Measurements from ENCODE around the gene TPP1. TPM values are rescaled to one million over a fixed set of nuclear protein-coding genes. Genes with fewer than 3 reads are reported as not detected.

TPP1 gene
- total and polyA plus RNA-seq, 2 of the 13 experiments (the other 11 are each of a cell fraction or from before 2014, with no cell fraction given): 13.9 to 74.6 TPM

DNA sequence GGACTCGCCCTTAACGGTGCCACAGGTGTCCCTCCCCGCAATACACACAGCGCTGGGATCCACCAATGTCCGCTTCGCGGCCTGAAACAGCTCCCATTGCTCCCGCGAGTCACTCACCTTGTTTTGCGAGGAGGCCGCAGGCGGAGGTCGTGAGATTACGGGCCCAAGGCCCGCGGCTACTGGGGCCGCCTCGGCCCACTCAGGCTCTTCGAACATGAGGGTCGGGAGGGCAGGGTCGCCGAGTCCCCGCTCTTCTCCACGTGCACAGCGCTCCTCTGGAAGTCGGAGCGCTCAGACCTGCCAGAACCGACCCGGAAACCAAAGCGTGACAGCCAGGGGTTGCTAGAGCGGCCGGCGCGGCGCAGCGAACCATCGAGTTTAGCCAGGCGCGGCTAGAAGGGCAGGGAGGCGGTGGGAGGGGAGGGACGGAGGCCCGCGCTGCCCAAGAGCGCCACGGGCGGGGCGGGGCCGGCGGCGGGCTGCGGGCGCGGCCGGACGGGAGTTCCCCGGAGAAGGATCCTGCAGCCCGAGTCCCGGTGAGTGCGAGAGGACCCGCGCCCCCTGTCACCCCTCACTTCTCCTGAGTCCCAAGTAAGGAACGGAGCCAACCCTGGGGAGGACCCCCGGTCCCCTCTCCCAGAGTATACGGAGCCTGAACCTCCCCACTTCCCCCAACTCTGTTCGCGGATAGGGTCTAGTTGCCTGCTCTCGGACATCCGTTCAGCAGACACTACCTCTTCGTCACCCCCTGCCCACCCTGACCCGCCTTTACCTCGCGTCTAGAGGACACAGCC, 15.7 kb downstream of the TPP1 start, which contains the start of the genes ILK and RRP8 (continued):
- TF ChIP-seq ZNF383 (CRISPR knock-in tag; IDR thresholded peaks at IDR 0.05; ENCODE audit: borderline replicate concordance) (no peak), KLF15 (CRISPR knock-in tag; IDR thresholded peaks at IDR 0.05; ENCODE audit: borderline replicate concordance) (0 out of 2 replicates have a peak, but pooled peaks have one; percentile 63), PCBP1 (IDR thresholded peaks at IDR 0.05; ENCODE audit: borderline replicate concordance, low read depth, low read length) (peak; percentile 93; the same call in 1 of the 2 replicates), FOXO1 (CRISPR knock-in tag; IDR thresholded peaks at IDR 0.05) (peak; percentile 70), CBFB (CRISPR knock-in tag; IDR thresholded peaks at IDR 0.05) (peak; percentile 68; the same call in 1 of the 2 replicates), ZBTB37 (CRISPR knock-in tag; IDR thresholded peaks at IDR 0.05) (no peak), ZNF335 (CRISPR knock-in tag; IDR thresholded peaks at IDR 0.05) (peak; percentile 78), SRSF4 (IDR thresholded peaks at IDR 0.05; ENCODE audit: low read depth, low read length, poor library complexity, severe bottlenecking) (no peak), ZNF530 (CRISPR knock-in tag; IDR thresholded peaks at IDR 0.05; ENCODE audit: low read depth) (no peak), ZNF350 (CRISPR knock-in tag; IDR thresholded peaks at IDR 0.05; ENCODE audit: borderline replicate concordance, low read depth) (peak; percentile 79; the same call in 1 of the 2 replicates), ZNF816 (CRISPR knock-in tag; IDR thresholded peaks at IDR 0.05; ENCODE audit: borderline replicate concordance) (peak; percentile 86; the same call in 1 of the 2 replicates), ZNF777 (CRISPR knock-in tag; IDR thresholded peaks at IDR 0.05) (peak; percentile 29; the same call in 1 of the 2 replicates), ZNF792 (CRISPR knock-in tag; IDR thresholded peaks at IDR 0.05) (peak; percentile 71), JDP2 (CRISPR knock-in tag; IDR thresholded peaks at IDR 0.05; ENCODE audit: borderline replicate concordance) (no peak), ZEB1 (IDR thresholded peaks at IDR 0.05; ENCODE audit: insufficient replicate concordance, low read depth) (no peak), TFAP4 (IDR thresholded peaks at IDR 0.05; ENCODE audit: borderline replicate concordance, low read depth) (no peak)
- TF ChIP-seq, protein P1, sequence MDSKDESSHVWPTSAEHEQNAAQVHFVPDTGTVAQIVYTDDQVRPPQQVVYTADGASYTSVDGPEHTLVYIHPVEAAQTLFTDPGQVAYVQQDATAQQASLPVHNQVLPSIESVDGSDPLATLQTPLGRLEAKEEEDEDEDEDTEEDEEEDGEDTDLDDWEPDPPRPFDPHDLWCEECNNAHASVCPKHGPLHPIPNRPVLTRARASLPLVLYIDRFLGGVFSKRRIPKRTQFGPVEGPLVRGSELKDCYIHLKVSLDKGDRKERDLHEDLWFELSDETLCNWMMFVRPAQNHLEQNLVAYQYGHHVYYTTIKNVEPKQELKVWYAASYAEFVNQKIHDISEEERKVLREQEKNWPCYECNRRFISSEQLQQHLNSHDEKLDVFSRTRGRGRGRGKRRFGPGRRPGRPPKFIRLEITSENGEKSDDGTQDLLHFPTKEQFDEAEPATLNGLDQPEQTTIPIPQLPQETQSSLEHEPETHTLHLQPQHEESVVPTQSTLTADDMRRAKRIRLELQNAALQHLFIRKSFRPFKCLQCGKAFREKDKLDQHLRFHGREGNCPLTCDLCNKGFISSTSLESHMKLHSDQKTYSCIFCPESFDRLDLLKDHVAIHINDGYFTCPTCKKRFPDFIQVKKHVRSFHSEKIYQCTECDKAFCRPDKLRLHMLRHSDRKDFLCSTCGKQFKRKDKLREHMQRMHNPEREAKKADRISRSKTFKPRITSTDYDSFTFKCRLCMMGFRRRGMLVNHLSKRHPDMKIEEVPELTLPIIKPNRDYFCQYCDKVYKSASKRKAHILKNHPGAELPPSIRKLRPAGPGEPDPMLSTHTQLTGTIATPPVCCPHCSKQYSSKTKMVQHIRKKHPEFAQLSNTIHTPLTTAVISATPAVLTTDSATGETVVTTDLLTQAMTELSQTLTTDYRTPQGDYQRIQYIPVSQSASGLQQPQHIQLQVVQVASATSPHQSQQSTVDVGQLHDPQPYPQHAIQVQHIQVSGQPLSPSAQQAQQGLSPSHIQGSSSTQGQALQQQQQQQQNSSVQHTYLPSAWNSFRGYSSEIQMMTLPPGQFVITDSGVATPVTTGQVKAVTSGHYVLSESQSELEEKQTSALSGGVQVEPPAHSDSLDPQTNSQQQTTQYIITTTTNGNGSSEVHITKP (CRISPR knock-in tag; IDR thresholded peaks at IDR 0.05; ENCODE audit: low read depth): peak; percentile 58; the same call in 1 of the 2 replicates
- TF ChIP-seq, protein P2, sequence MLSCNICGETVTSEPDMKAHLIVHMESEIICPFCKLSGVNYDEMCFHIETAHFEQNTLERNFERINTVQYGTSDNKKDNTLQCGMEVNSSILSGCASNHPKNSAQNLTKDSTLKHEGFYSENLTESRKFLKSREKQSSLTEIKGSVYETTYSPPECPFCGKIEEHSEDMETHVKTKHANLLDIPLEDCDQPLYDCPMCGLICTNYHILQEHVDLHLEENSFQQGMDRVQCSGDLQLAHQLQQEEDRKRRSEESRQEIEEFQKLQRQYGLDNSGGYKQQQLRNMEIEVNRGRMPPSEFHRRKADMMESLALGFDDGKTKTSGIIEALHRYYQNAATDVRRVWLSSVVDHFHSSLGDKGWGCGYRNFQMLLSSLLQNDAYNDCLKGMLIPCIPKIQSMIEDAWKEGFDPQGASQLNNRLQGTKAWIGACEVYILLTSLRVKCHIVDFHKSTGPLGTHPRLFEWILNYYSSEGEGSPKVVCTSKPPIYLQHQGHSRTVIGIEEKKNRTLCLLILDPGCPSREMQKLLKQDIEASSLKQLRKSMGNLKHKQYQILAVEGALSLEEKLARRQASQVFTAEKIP (CRISPR knock-in tag; IDR thresholded peaks at IDR 0.05; ENCODE audit: borderline replicate concordance): 0 out of 2 replicates have a peak, but pooled peaks have one; percentile 23
- TF ChIP-seq, protein P3, sequence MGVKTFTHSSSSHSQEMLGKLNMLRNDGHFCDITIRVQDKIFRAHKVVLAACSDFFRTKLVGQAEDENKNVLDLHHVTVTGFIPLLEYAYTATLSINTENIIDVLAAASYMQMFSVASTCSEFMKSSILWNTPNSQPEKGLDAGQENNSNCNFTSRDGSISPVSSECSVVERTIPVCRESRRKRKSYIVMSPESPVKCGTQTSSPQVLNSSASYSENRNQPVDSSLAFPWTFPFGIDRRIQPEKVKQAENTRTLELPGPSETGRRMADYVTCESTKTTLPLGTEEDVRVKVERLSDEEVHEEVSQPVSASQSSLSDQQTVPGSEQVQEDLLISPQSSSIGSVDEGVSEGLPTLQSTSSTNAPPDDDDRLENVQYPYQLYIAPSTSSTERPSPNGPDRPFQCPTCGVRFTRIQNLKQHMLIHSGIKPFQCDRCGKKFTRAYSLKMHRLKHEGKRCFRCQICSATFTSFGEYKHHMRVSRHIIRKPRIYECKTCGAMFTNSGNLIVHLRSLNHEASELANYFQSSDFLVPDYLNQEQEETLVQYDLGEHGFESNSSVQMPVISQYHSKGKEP (CRISPR knock-in tag; IDR thresholded peaks at IDR 0.05): no peak; the same call in 1 of the 2 replicates

All from HepG2 (cell line).